ENCODE results near the gene FAM8A1.
A peak's percentile ranks its signal among the peaks of the same experiment; 100 is the strongest.

FAM8A1 gene

DNA sequence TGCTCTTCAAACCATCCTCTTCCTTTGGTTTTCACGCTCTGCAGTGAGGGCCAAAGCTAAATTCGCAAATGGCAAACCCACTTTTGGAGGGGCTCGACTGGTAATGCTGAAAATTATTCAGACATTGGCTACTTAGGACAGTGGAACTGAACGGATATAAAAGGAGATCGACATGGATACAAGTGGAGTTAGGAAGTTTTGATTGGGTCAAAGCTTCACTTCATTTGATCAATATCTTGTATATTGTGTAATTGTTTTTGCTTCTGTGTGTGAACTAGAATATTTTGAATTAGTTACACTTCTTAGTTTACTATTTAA lies 1.2 kb downstream of the FAM8A1 start:
- DNase-seq (ENCODE audit: low read depth in 2 of 2) = no peak

DNA sequence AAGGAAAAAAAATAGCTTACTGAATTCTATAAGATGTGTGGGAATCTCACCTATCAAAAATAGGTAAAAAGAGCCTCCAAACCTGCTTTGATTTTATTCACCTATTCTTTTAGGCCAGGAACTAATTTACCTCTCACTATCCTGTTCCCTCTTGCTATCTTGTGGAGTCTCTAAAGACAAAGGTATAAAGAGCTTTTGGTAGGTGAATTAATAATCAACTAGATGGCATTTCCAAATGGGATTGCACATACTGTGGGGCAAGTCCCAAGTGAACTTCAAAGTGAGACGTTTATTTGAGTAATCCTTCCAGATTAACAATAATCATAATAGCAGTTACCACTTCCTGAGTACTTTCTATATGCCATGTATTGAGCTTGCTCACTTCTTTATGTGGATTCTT lies 2.8 kb downstream of the FAM8A1 start:
- DNase-seq (ENCODE audit: low read depth in 2 of 2) = no peak

DNA sequence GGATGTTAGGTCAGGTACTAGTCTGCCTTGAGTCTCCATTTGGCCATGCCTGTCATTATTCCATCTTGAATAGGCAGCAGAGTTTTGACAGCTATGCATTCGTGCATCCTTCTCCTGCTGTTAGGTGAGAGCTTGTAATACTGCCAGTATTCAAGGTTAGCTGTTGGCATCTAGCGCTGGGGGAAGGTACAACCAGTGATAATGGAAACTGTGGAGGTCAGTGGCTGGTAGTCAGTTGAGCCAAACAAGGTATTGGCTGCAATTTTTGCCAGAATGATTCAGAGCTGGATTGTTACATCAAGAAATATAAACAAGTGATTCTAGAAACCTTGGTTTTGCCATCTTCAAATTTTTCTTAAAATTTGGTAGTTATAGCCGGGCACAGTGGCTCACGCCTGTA lies 6.5 kb downstream of the FAM8A1 start:
- no peak for DNase-seq (ENCODE audit: low read depth in 2 of 2)

DNA sequence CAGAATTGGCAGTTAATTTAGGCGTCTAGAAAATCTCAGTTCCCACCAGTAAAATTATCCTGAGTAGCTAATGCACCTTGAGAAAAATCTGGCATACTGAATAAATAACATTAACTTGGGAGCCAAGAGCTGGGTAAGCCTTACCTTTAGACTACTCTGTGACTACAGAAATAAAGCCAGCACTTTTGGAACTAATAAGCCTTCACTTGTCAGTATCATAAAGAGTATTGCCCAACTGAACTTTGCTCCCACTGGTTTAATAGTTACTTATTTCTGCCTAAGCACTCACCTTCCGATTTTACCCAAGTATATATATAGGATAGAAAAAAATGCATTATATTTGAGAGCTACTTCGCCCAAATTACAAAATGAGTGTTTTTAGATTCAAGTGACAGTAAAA lies 10.7 kb downstream of the FAM8A1 start:
- no peak for DNase-seq (ENCODE audit: low read depth in 2 of 2)

DNA sequence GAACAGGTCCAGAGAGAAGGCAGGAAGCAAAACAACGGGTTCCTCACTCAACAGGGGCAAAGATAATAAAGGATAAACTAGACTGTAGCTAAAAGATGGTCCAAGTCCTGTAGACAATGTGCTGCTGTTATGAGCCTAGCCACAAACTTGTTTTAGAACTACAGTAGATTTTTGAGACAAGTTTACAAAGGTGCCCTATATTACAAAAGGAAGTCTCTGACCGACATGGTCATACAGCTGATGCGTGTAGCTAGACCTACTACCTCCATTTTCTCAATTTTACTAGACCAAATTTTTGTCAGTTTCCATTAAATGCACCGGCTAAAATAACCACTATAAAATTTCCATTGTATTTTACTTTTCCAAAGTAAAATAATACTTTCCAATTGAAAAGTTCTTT lies 11.9 kb downstream of the FAM8A1 start:
- DNase-seq (ENCODE audit: low read depth in 2 of 2) = no peak

DNA sequence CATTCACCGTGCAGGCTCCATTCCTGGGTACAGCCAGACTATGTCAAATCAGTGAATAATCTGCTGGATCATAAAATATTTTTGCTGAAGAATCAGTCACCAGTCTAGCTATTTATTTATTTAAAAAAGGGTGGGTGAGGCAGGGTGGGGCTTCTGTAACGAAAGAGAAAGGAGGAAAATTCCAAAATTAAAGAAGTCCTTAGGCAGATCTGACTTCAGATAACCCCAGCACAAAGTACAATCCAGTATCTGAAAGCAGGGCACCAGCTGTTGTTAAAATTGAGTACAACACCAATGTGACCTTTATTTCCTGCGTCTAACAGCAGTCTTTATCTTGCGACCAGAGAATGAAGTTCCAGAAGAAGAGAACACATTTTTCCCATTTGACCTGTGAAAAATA lies 15.7 kb downstream of the FAM8A1 start:
- DNase-seq (ENCODE audit: low read depth in 2 of 2) = no peak

DNA sequence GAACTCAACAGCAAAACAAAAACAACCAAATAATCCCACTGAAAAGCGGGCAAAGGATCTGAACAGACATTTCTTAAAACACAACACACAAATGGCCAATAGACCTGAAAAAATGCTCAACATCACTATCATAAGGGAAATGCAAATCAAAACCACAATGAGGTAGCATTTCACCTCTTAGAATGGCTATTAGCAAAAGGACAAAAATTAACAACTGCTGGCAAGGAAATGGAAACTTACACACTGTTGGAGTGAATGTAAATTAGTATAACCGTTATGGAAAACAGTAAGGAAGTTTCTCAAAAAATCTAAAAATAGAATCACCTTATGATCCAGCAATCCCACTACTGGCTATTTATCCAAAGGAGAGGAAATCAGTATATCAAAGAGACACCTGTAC lies 20.9 kb downstream of the FAM8A1 start:
- no peak for DNase-seq (ENCODE audit: low read depth in 2 of 2)

DNA sequence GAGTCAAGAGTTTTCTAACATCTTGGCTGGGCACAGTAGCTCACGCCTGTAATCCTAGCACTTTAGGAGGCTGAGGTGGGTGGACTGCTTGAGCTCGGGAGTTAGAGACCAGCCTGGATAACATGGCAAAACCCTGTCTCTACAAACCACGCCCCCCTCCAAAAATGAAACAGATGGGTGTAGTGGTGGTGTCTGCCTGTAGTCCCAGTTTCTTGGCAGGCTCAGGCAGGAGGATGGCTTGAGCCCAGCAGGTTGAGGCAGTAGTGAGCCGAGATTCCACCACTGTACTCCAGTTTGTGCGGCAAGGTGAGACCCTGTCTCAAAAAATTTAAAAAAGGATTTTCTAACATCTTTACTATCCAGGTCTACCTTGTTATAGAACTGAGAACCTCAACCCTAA lies 22.0 kb downstream of the FAM8A1 start:
- DNase-seq (ENCODE audit: low read depth in 2 of 2) = no peak

DNA sequence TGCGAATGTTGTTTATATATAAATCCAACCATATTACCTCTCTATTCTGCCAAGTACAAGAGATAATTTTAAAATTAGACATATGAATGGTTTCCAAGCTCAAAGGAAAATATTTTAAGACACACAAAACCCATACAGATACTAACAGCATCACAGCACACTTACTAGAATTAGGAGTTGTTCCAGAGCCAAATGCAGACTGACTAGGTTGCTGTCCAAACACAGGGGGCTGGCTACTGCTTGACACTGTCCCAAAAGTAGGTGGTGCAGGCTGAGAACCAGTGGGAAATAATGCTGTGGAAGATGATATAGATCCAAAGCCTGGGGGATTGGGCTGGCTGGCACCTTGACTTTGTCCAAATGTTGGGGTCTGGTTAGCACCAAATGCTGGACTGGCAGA lies 24.3 kb downstream of the FAM8A1 start:
- DNase-seq (ENCODE audit: low read depth in 2 of 2) = no peak

DNA sequence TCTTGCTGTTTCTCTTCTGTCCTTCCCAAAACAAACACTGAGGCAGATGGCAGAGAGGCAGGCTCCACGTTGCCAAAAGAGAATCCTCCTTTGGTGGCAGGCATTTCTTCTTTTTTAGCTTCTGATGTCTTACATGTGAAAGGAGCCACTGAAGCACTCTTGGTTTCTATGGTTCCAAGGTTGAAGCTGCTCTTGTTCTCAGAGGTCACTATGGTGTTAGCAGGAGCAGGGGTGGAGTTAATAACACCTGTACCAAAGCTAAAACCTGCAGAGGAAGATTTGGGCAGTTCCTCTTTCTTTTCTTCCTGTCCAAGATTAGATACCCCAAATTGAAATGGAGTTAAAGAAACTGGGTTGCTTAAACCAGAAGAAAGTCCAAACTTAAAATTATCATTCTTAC lies 28.8 kb downstream of the FAM8A1 start:
- DNase-seq (ENCODE audit: low read depth in 2 of 2) = no peak

DNA sequence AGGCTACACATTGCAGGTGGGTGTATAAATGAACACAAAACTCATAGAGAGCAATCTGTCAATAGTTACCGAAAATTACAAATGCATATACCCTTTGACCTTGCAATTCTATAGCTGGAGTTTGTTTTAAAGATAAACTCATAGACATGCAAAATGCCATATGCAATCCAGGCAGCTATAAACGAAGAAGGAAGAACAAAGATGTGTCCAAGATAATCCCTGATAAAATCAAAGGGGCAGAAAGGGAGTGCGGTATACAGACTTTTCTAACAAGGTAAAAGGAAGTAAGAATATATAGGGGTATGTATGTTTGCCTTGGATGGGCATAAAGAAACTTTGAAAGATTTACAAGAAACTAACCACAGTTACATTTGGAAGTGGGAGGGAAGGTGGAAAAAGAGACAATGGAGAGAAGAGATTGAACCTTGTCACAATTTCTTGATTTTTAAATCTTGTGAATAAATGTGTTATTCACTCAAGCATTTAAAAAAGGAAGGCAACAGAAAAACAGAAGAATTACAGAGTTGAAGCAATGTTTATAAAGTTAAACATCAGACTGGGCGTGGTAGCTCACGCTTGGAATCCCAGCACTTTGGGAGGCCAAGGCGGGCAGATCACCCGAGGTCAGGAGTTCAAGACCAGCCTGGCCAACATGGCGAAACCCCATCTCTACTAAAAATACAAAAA lies 29.9 kb downstream of the FAM8A1 start:
- no peak for DNase-seq (ENCODE audit: low read depth in 2 of 2)

DNA sequence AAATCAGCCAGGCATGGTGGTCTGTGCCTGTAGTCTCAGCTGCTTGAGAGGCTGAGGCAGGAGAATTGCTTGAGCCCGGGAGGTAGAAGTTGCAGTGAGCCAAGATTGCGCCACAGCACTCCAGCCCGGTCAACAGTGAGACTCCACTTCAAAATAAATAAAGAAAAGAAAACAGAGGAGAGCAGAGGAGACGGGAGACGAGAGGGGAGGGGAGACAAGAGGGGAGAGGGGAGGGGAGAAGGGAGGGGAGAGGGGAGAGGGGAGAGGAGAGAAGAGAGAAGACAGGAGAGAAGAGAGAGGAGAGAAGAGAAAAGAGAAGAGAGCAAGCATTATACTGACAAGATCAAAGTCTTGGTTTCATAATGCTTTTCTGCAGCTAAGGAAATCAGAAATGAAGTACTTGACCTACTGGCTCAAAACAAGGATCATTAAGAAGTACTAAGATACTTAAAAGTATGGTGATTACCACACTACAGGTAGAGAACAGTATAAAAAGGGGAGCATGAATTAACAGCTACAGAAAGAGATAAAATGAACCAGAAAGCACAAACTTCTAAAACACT lies 30.5 kb downstream of the FAM8A1 start:
- DNase-seq (ENCODE audit: low read depth in 2 of 2) = no peak

DNA sequence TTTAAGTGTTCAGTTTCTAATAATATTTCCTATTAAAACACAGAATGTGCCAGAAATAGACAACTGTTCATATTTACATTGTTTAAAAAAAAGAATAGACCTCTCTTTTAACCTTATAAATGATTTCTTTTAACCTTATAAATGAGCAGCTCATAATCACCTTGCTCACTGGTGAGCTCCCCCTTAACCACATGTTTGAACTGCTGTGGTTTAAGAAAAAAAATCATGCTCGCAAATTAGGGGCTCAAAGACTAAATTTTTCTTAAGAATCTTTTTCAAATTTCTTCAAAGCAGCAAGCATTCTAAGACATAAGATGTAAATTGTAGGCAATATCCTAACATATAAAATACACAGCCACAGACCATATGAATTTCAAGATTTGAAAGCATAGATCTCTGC lies 32.8 kb downstream of the FAM8A1 start:
- no peak for DNase-seq (ENCODE audit: low read depth in 2 of 2)

DNA sequence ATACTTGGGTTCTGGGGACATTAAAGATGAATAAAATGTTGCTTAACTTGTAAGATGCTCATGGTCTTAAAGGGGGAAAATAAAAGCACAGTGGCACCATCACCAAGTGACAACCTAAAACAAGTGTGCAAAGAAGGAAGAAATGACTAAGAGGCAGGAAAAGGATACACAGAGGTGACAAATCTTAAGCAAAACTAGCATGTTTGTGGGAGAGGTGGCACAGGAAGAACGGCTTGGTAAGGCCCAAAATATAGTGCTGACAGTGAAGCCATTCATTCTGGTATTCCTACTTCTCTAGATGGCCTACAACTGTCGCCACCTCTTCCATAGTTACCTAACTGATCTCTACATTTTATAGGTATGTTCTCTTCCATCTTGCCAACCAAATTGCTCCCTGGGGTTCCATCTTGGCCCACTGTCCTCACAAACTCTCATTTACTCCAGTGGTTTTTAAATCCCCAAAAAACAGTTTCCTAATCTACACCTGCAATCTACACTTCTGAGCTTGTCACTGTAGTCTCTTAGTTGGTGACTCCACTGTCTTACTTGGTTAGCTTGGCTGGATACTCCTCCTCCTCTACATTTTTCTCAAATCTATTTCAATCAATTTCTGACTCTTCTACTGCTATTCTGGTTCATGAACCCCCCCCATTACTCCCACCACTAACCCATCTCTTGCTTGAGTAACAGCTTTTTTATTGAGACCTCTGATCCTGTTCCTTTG lies 33.5 kb downstream of the FAM8A1 start:
- peak; percentile 5 to 11 for DNase-seq (ENCODE audit: low read depth in 2 of 2)

DNA sequence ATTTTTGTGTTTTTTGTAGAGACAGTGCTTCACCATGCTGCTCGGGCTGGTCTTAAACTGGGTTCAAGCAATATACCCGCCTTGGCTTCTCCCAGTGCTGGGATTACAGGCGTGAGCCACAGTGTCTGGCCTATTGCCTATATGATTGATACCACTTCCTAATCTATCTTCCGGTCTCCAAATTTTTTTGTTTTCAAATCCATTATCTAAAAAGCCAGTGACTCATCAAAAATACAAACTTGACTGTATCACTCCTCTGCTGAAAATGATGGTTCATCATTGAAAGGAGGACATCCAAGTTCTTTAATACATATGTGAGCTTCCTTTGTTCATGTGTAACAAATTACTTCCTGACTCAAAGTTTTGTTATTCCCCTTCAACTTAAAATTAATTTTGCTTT lies 35.5 kb downstream of the FAM8A1 start:
- DNase-seq (ENCODE audit: low read depth in 2 of 2) = no peak

DNA sequence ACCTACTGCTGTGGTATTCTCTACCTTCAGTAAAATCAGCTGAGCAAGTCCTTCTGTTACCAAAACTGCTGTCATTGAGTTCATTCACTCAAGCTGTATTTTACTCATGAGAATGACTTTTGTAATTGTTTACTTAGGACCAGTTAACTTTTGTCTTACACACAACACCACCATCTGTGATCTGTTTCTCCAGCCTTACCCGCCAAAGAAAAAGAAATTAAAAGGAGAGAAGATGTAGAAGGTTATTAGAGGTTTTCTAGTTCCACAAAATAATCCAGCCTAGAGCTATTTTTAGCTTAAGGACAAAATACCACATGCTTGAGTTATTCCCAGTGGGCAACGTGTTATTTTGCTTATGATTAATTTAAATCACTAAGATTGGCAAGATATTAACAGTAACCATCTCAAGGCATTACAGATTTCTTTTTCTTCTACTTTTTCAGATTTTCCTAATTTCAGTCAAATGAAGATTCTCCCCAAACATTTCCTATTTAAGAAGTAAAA lies 38.2 kb downstream of the FAM8A1 start:
- no peak for DNase-seq (ENCODE audit: low read depth in 2 of 2)

DNA sequence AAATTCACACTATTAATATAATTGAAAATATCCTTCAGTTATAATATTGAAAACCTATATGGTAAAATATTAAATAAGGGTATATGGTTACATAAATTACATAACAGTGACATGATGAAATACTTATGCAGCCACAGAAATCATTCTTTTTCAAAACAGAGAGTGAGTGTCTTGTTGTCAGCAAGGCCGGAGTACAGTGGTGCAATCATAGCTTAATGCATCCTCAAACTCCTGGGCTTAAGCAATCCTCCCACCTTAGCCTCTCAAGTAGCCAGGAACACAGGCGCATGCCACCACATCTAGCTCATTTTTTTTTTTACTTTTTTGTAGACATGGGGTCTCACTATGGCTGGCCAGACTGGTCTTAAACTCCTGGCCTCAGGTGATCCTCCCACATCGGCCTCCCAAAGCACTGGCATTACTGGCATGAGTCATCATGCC lies 40.4 kb downstream of the FAM8A1 start:
- no peak for DNase-seq (ENCODE audit: low read depth in 2 of 2)

DNA sequence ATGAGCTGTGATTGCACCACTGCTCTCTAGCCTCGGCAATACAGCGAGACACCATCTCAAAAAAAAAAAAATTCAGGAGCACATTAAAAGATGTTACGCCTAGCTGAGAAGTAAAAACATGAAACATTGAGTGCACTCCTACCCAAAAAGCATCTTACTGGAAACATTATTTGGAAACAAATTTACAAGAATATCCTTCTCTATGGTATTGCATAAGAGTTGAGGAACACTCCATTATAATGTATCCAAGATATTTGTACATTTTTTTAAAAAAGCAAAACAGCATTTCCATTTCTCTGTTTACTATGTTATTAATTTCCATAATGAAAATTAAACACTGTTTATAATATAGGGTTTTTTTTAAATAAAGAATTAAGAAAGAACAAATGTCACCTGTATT lies 48.6 kb downstream of the FAM8A1 start:
- no peak for DNase-seq (ENCODE audit: low read depth in 2 of 2)

DNA sequence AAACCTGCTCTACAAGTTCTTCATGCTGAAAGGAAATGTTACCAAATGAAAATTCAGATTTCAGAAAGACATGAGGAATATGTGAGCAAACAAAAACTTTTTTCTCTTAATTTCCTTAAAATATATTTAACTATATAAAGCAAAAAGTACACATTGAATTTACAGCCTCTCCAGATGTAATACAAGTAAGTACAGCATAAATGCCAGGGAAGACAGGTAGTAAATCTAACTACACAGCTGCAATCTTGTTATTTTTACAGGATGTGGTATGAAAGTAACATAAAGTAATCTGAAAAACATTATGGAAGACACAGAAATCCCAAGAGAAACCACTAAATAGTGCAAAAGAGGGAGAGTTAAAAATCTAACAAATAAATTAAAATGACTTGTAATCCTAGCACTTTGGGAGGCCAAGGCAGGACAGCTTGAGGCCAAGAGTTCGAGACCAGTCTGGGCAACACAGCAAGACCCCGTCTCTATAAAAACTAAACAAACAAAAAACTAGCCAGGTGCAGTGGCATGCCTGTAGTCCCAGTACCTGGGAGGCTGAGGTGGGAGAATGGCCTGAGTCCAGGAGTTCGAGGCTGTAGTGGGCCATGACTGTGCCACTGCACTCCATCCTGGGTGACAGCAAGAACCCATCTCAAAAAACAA lies 50.7 kb downstream of the FAM8A1 start:
- DNase-seq (ENCODE audit: low read depth in 2 of 2) = no peak

DNA sequence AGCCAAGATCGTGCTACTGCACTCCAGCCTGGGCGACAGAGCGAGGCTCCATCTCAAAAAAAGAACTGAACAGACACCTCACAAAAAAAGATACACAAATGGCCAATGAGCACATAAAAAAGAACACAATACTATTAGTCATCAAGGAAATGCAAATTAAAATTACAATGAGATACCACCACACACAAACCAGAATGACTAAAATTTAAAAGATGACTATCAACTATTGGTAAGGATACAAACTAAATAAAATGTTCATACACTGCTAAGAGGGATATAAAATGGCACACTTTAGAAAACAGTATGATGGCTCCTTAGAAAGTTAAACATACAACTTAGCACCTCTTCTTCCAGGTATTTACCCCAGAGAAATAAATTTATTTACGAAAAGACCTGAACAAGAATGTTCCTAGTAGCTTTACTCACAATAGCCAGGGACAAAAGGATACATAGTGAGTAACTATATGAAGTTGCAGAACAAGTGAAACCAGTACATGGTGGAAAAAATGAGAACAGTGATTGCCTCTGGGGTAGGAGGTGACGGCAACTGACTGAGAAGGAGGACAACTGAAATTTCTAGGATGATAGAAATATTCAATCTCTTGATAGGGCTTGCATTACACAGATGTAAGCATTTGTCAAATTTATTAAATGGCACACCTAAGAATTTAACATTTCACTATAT lies 53.2 kb downstream of the FAM8A1 start:
- no peak for DNase-seq (ENCODE audit: low read depth in 2 of 2)

DNA sequence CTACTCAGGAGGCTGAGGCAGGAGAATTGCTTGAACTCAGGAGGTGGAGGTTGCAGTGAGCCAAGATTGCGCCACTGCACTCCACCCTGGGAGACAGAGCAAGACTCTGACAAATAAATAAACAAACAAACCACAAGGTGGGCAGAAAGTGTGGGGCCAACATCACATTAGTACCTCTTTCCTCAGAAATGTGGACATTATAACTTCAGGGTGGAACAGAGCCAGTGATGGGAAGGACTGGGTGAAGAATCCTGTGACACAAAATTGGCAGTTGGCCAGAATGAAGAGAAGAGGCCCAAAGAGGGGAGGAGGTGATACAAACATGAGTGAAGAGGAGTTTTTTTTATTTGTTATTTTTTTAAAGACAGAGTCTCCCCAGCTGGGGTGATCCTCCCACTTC lies 56.0 kb downstream of the FAM8A1 start:
- no peak for DNase-seq (ENCODE audit: low read depth in 2 of 2)

DNA sequence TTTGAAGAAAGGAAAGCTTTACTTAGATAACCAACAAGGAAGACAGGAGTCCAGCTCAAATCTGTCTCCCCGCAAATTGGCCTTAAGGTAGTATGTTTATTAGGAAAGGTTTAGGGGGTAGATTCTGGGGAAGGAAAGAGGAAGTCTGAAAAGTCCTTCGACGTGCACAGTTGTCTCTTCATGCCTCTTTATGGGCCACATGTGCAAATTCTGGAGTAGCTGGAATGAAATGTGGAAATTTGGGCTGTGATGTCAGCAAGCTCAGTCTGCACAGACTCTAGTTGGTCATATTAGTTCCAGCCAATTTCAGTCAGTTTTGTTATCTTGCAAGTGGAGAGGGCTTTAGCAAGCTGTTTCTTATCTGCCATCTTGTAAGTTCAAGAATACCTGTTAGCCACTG lies 56.5 kb downstream of the FAM8A1 start:
- DNase-seq (ENCODE audit: low read depth in 2 of 2) = no peak

Data from stimulated activated CD8-positive, alpha-beta memory T cell treated with anti-CD3 and anti-CD28 coated beads, Interleukin-15, amount 100 ng/mL, for 48 hours (primary cell).